Mammary epithelial cell (primary cell): Measurements from ENCODE around the gene MAPT.

Experiments
- EZH2 ChIP-seq: IDR thresholded peaks from 2 replicates; pipeline ENCODE4 v1.6.1; 2012; ENCODE audit warnings: low read length, inconsistent platforms, borderline replicate concordance
- TF ChIP-seq, protein P1 (sequence below), 2 donors: IDR thresholded peaks in 1 of 2; conservative IDR thresholded peaks in 1 of 2; 2 replicates each; pipeline ENCODE4 v1.5.1; 2011 to 2012; ENCODE audit warnings: inconsistent platforms in 2 of 2, low read length in 2 of 2, mild to moderate bottlenecking in 2 of 2, control low read depth in 1 of 2, low read depth in 1 of 2; ENCODE audit not compliant: insufficient read depth in 1 of 2; ENCODE audit errors: extremely low read depth in 1 of 2

DNA sequence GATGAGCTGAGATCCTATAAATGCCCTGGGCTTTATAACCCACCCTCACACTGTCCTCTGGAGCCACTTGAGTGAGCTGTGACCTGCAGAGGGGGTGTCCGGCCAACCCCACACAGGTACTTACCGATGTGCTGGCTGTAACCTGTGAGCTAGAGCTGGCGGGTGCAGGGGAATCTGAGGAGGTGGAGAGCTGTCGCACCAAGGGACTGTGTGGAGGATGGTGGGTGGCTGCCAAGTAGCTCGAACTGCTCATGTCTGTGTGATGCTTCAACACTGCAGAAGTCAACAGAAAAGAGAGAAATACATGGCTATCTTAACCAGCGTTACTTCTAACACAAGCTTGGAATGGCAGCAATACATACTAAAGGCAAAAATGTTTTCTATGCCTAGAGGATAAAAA is 144.1 kb downstream of the MAPT start:
- no peak for TF ChIP-seq EZH2
- TF ChIP-seq, protein P1, sequence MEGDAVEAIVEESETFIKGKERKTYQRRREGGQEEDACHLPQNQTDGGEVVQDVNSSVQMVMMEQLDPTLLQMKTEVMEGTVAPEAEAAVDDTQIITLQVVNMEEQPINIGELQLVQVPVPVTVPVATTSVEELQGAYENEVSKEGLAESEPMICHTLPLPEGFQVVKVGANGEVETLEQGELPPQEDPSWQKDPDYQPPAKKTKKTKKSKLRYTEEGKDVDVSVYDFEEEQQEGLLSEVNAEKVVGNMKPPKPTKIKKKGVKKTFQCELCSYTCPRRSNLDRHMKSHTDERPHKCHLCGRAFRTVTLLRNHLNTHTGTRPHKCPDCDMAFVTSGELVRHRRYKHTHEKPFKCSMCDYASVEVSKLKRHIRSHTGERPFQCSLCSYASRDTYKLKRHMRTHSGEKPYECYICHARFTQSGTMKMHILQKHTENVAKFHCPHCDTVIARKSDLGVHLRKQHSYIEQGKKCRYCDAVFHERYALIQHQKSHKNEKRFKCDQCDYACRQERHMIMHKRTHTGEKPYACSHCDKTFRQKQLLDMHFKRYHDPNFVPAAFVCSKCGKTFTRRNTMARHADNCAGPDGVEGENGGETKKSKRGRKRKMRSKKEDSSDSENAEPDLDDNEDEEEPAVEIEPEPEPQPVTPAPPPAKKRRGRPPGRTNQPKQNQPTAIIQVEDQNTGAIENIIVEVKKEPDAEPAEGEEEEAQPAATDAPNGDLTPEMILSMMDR (conservative IDR thresholded peaks at IDR 0.05 in 1 of 2, IDR thresholded peaks at IDR 0.05 in 1 of 2; ENCODE audit: extremely low read depth in 1 of 2, insufficient read depth in 1 of 2, low read depth in 1 of 2, low read length in 2 of 2) = no peak
